Mesendoderm (in vitro differentiated cells): ENCODE data around the gene OR11H12. TPM values are rescaled to one million over a fixed set of nuclear protein-coding genes. Genes with fewer than 3 reads are reported as not detected.
"Not testable (repeated sequence)": the region's sequence is repeated elsewhere in the genome, so short reads cannot be mapped to it uniquely, and the experiment has no call there.

Experiments used
- DNase-seq: peaks from one replicate; pipeline ENCODE4 v3.0.0; 2013
- H2AK5ac ChIP-seq: 2 replicates; pipeline ENCODE4 v1.6.1; 2013; ENCODE audit warnings: low read length, inconsistent platforms
- H2BK120ac ChIP-seq: 2 replicates; pipeline ENCODE4 v1.6.1; 2013; ENCODE audit warnings: low read depth, mild to moderate bottlenecking, low read length, moderate library complexity, mixed read lengths
- H2BK15ac ChIP-seq: replicated peaks from 2 replicates; pipeline ENCODE4 v1.6.1; 2013; ENCODE audit warnings: low read depth, mild to moderate bottlenecking, moderate library complexity
- H2BK5ac ChIP-seq: 2 replicates; pipeline ENCODE4 v1.6.1; 2013; ENCODE audit warnings: low read length, inconsistent platforms
- H3K18ac ChIP-seq: 2 replicates; pipeline ENCODE4 v1.6.1; 2013; ENCODE audit warnings: mild to moderate bottlenecking, low read length, mixed read lengths
- H3K23ac ChIP-seq: one replicate; pipeline ENCODE4 v1.6.1; 2013; ENCODE audit warnings: low read length
- H3K27ac ChIP-seq: 2 replicates; pipeline ENCODE4 v1.5.1; 2013; ENCODE audit warnings: low read depth, mild to moderate bottlenecking, inconsistent platforms, low read length, moderate library complexity
- H3K27me3 ChIP-seq: 2 replicates; pipeline ENCODE4 v1.6.1; 2013; ENCODE audit warnings: low read length, control low read depth, mild to moderate bottlenecking, inconsistent platforms; ENCODE audit not compliant: insufficient read depth, poor library complexity
- H3K36me3 ChIP-seq: 2 replicates; pipeline ENCODE4 v1.6.1; 2013; ENCODE audit warnings: low read length, inconsistent platforms; ENCODE audit not compliant: control insufficient read depth, insufficient read depth
- H3K4ac ChIP-seq: one replicate; pipeline ENCODE4 v1.6.1; 2013; ENCODE audit warnings: low read depth, mild to moderate bottlenecking, low read length, moderate library complexity
- H3K4me1 ChIP-seq: 2 replicates; pipeline ENCODE4 v1.6.1; 2013; ENCODE audit warnings: low read depth, low read length, inconsistent platforms; ENCODE audit not compliant: control insufficient read depth
- H3K4me2 ChIP-seq: 2 replicates; pipeline ENCODE4 v1.6.1; 2013; ENCODE audit warnings: low read length
- H3K4me3 ChIP-seq: 2 replicates; pipeline ENCODE4 v1.5.1; 2013; ENCODE audit warnings: mild to moderate bottlenecking, low read length
- H3K56ac ChIP-seq: one replicate; pipeline ENCODE4 v1.6.1; 2013; ENCODE audit warnings: low read length
- H3K79me1 ChIP-seq: 2 replicates; pipeline ENCODE4 v1.6.1; 2013; ENCODE audit warnings: low read length, inconsistent platforms
- H3K79me2 ChIP-seq: 2 replicates; pipeline ENCODE4 v1.6.1; 2013; ENCODE audit warnings: mild to moderate bottlenecking, low read length; ENCODE audit not compliant: control insufficient read depth, insufficient read depth
- H3K9ac ChIP-seq: 2 replicates; pipeline ENCODE4 v1.6.1; 2013; ENCODE audit warnings: low read length, inconsistent platforms
- H4K5ac ChIP-seq: one replicate; pipeline ENCODE4 v1.6.1; 2013; ENCODE audit warnings: low read length
- H4K8ac ChIP-seq: one replicate; pipeline ENCODE4 v1.6.1; 2013; ENCODE audit warnings: low read depth, mild to moderate bottlenecking, control low read depth, low read length, moderate library complexity
- WGBS: extraction: QIAGEN DNeasy Blood & Tissue Kit; methylation state at CpG from one replicate; pipeline ENCODE4 v1.1.7; 2013; ENCODE audit warnings: low lambda C conversion rate, missing lambda C conversion rate; ENCODE audit not compliant: insufficient coverage; ENCODE audit errors: extremely low coverage; 5-methylcytosine and 5-hydroxymethylcytosine counted together
- polyA plus RNA-seq, 2 experiments: library from polyadenylated mRNA; stranded (reverse); fragments of 200-250 nt; gene quantifications; one replicate each; pipeline ENCODE4 v1.2.3, GENCODE V29; 2013

The OR11H12 gene
- not detected for polyA plus RNA-seq (2013, experiment 1 of 2)
- not detected for polyA plus RNA-seq (2013, experiment 2 of 2)

- H2BK120ac ChIP-seq, H3K27ac ChIP-seq, DNase-seq, H4K8ac ChIP-seq, H3K27me3 ChIP-seq, H3K4me3 ChIP-seq, H3K4ac ChIP-seq, H3K9ac ChIP-seq, H3K36me3 ChIP-seq, H4K5ac ChIP-seq, H3K18ac ChIP-seq, H3K79me1 ChIP-seq, H2BK15ac ChIP-seq, H3K79me2 ChIP-seq, H2AK5ac ChIP-seq, H3K23ac ChIP-seq, H3K4me2 ChIP-seq, H3K56ac ChIP-seq, H3K4me1 ChIP-seq, H2BK5ac ChIP-seq: not testable (repeated sequence)
- no CpG with 5 or more reads among the region's 3 CpGs for WGBS
Measured at GRCh38 chr14:18600817-18601216, at the start of gene OR11H12. Gene OR11H12, plus strand, starts transcription at chr14:18601117. Its CDS starts 0 bp downstream, at chr14:18601117.

GRCh38 chr14:18582908-18583307, 18.0 kb upstream of the OR11H12 start:
- not testable (repeated sequence) for H2BK5ac ChIP-seq, H4K8ac ChIP-seq, H3K4me2 ChIP-seq, H3K23ac ChIP-seq, H3K4me3 ChIP-seq, DNase-seq, H3K4ac ChIP-seq, H3K79me1 ChIP-seq, H3K79me2 ChIP-seq, H3K18ac ChIP-seq, H2BK120ac ChIP-seq, H3K27ac ChIP-seq, H3K36me3 ChIP-seq, H3K9ac ChIP-seq, H2AK5ac ChIP-seq, H3K27me3 ChIP-seq, H2BK15ac ChIP-seq, H3K4me1 ChIP-seq, H3K56ac ChIP-seq, H4K5ac ChIP-seq
- no CpG with 5 or more reads among the region's 31 CpGs for WGBS

- H3K36me3 ChIP-seq, H3K27me3 ChIP-seq, H3K4me3 ChIP-seq, H2BK5ac ChIP-seq, H3K4ac ChIP-seq, H2BK15ac ChIP-seq, H3K79me2 ChIP-seq, H3K9ac ChIP-seq, H3K56ac ChIP-seq, H3K4me2 ChIP-seq, H3K4me1 ChIP-seq, H3K27ac ChIP-seq, DNase-seq, H3K18ac ChIP-seq, H3K79me1 ChIP-seq, H2AK5ac ChIP-seq, H4K8ac ChIP-seq, H2BK120ac ChIP-seq, H4K5ac ChIP-seq, H3K23ac ChIP-seq: not testable (repeated sequence)
- WGBS, result no CpG with 5 or more reads among the region's 32 CpGs
Measured at GRCh38 chr14:18626610-18627213, 25.8 kb downstream of the OR11H12 start.

GRCh38 chr14:18636066-18636465, 35.1 kb downstream of the OR11H12 start:
- not testable (repeated sequence) for H2BK5ac ChIP-seq, H3K4me2 ChIP-seq, H3K27ac ChIP-seq, H3K4me1 ChIP-seq, H2AK5ac ChIP-seq, H4K5ac ChIP-seq, H4K8ac ChIP-seq, H3K18ac ChIP-seq, H2BK15ac ChIP-seq, DNase-seq, H3K4me3 ChIP-seq, H3K79me1 ChIP-seq, H3K27me3 ChIP-seq, H3K79me2 ChIP-seq, H3K9ac ChIP-seq, H3K4ac ChIP-seq, H3K23ac ChIP-seq, H3K36me3 ChIP-seq, H3K56ac ChIP-seq, H2BK120ac ChIP-seq
- no CpG with 5 or more reads among the region's 11 CpGs for WGBS

GRCh38 chr14:18638032-18638431, 37.1 kb downstream of the OR11H12 start:
- H3K4ac ChIP-seq, H3K18ac ChIP-seq, H2BK120ac ChIP-seq, H3K9ac ChIP-seq, H3K27me3 ChIP-seq, H3K79me1 ChIP-seq, H3K27ac ChIP-seq, H3K4me2 ChIP-seq, H3K4me1 ChIP-seq, H2BK15ac ChIP-seq, H3K4me3 ChIP-seq, H3K36me3 ChIP-seq, H2AK5ac ChIP-seq, H3K23ac ChIP-seq, H3K56ac ChIP-seq, H2BK5ac ChIP-seq, H4K5ac ChIP-seq, H4K8ac ChIP-seq, H3K79me2 ChIP-seq, DNase-seq: not testable (repeated sequence)

- DNase-seq, H3K4me2 ChIP-seq, H4K8ac ChIP-seq, H2AK5ac ChIP-seq, H3K4me3 ChIP-seq, H3K56ac ChIP-seq, H3K27me3 ChIP-seq, H3K4me1 ChIP-seq, H3K18ac ChIP-seq, H4K5ac ChIP-seq, H3K27ac ChIP-seq, H2BK15ac ChIP-seq, H3K9ac ChIP-seq, H3K79me2 ChIP-seq, H2BK5ac ChIP-seq, H3K36me3 ChIP-seq, H3K79me1 ChIP-seq, H3K23ac ChIP-seq, H3K4ac ChIP-seq, H2BK120ac ChIP-seq: not testable (repeated sequence)
- no CpG with 5 or more reads among the region's 4 CpGs for WGBS
Measured at GRCh38 chr14:18638785-18639184, 37.9 kb downstream of the OR11H12 start.
